Stimulated activated CD8-positive, alpha-beta memory T cell treated with anti-CD3 and anti-CD28 coated beads, Interleukin-7, amount 100 ng/mL, for 4 hours (primary cell): ENCODE data around the gene TMED1.
A peak's percentile ranks its signal among the peaks of the same experiment; 100 is the strongest.
"Not testable (repeated sequence)": the region's sequence is repeated elsewhere in the genome, so short reads cannot be mapped to it uniquely, and the experiment has no call there.

ENCODE experiments used
- DNase-seq, 2 donors: peaks; one replicate each; pipeline ENCODE4 v3.0.0-alpha.2; 2020; ENCODE audit warnings: low read depth in 2 of 2

The TMED1 gene

GRCh38 chr19:10835754-10836478, at the start of gene TMED1:
TSS of gene TMED1 (minus strand) at chr19:10836212. CDS start at chr19:10836191, 21 bp downstream.
- DNase-seq, result peak; percentile 85 to 92

- DNase-seq, result no peak
Measured at GRCh38 chr19:10885201-10886169, 49.5 kb upstream of the TMED1 start.

- DNase-seq, result no peak
Measured at GRCh38 chr19:10884274-10884673, 48.3 kb upstream of the TMED1 start.

- DNase-seq, result no peak
Measured at GRCh38 chr19:10882108-10882457, 46.1 kb upstream of the TMED1 start.

- no peak for DNase-seq
Measured at GRCh38 chr19:10881403-10882107, 45.5 kb upstream of the TMED1 start.

GRCh38 chr19:10878253-10878652, 42.2 kb upstream of the TMED1 start:
- DNase-seq, result no peak

GRCh38 chr19:10877608-10878007, 41.6 kb upstream of the TMED1 start:
- DNase-seq, result not testable (repeated sequence)

- no peak for DNase-seq
Measured at GRCh38 chr19:10876459-10877240, 40.6 kb upstream of the TMED1 start.

GRCh38 chr19:10874024-10874423, 38.0 kb upstream of the TMED1 start:
- no peak for DNase-seq

- DNase-seq, result peak in 1 of 2 donors; percentile 38
Measured at GRCh38 chr19:10872546-10873107, 36.6 kb upstream of the TMED1 start.

- peak in 1 of 2 donors; percentile 23 for DNase-seq
Measured at GRCh38 chr19:10871711-10872545, 35.9 kb upstream of the TMED1 start.

GRCh38 chr19:10870955-10871603, 35.1 kb upstream of the TMED1 start, which contains the start of gene CARM1:
TSS of gene CARM1 (plus strand) at chr19:10871553. CDS start at chr19:10871703, 150 bp downstream.
- peak; percentile 97 to 99 for DNase-seq

- no peak for DNase-seq
Measured at GRCh38 chr19:10870501-10870954, 34.5 kb upstream of the TMED1 start.

- DNase-seq, result not testable (repeated sequence)
Measured at GRCh38 chr19:10869872-10870311, 33.9 kb upstream of the TMED1 start.

- no peak for DNase-seq
Measured at GRCh38 chr19:10868872-10869547, 33.0 kb upstream of the TMED1 start.

- no peak for DNase-seq
Measured at GRCh38 chr19:10866495-10866894, 30.5 kb upstream of the TMED1 start.

GRCh38 chr19:10864538-10864899, 28.5 kb upstream of the TMED1 start:
- peak; percentile 56 to 60 for DNase-seq

- DNase-seq, result no peak
Measured at GRCh38 chr19:10863107-10863717, 27.2 kb upstream of the TMED1 start.
